H9 (cell line): Measurements from ENCODE around the gene FHIT. TPM values are rescaled to one million over a fixed set of nuclear protein-coding genes. Genes with fewer than 3 reads are reported as not detected.
A peak's percentile ranks its signal among the peaks of the same experiment; 100 is the strongest.

Source experiments
- DNase-seq: peaks from one replicate; pipeline ENCODE4 v3.0.0-alpha.2; 2017
- H2AFZ ChIP-seq: one replicate; pipeline ENCODE4 v1.6.1; 2013; ENCODE audit warnings: mild to moderate bottlenecking, low read length, control low read depth, moderate library complexity
- H2AK5ac ChIP-seq: 2 replicates; pipeline ENCODE4 v1.6.1; 2013; ENCODE audit warnings: low read length, control low read depth, mixed read lengths; ENCODE audit not compliant: insufficient read length
- H2BK120ac ChIP-seq: one replicate; pipeline ENCODE4 v1.6.1; 2013; ENCODE audit warnings: low read depth, mild to moderate bottlenecking, low read length, control low read depth, inconsistent platforms; ENCODE audit not compliant: poor library complexity, severe bottlenecking
- H2BK12ac ChIP-seq: 2 replicates; pipeline ENCODE4 v1.6.1; 2013; ENCODE audit warnings: low read length, control low read depth, mixed read lengths, low read depth; ENCODE audit not compliant: insufficient read length
- H2BK15ac ChIP-seq: 2 replicates; pipeline ENCODE4 v1.6.1; 2013; ENCODE audit warnings: low read depth, low read length, control low read depth
- H2BK20ac ChIP-seq: one replicate; pipeline ENCODE4 v1.6.1; 2013; ENCODE audit warnings: low read depth, mild to moderate bottlenecking, low read length, control low read depth, inconsistent platforms; ENCODE audit not compliant: poor library complexity, severe bottlenecking
- H2BK5ac ChIP-seq: 2 replicates; pipeline ENCODE4 v1.6.1; 2013; ENCODE audit warnings: low read length, control low read depth, mixed read lengths; ENCODE audit not compliant: insufficient read length
- H3K14ac ChIP-seq: 2 replicates; pipeline ENCODE4 v1.6.1; 2013; ENCODE audit warnings: low read length, control low read depth; ENCODE audit not compliant: insufficient read depth
- H3K18ac ChIP-seq: 2 replicates; pipeline ENCODE4 v1.6.1; 2013; ENCODE audit warnings: low read depth, mild to moderate bottlenecking, mixed read lengths, low read length, control low read depth; ENCODE audit not compliant: insufficient read length
- H3K23ac ChIP-seq: 2 replicates; pipeline ENCODE4 v1.6.1; 2013; ENCODE audit warnings: low read length, control low read depth, mixed read lengths, low read depth; ENCODE audit not compliant: insufficient read length
- H3K23me2 ChIP-seq: 2 replicates; pipeline ENCODE4 v1.6.1; 2013; ENCODE audit warnings: low read depth, mild to moderate bottlenecking, mixed read lengths, low read length, control low read depth; ENCODE audit not compliant: insufficient read length, poor library complexity, severe bottlenecking
- H3K27ac ChIP-seq: 2 replicates; pipeline ENCODE4 v1.5.1; 2013; ENCODE audit warnings: low read length, control low read depth, mixed read lengths, low read depth; ENCODE audit not compliant: insufficient read length
- H3K27me3 ChIP-seq: 2 replicates; pipeline ENCODE4 v1.6.1; 2013; ENCODE audit warnings: low read length, control low read depth, inconsistent platforms; ENCODE audit not compliant: insufficient read depth
- H3K4ac ChIP-seq: 2 replicates; pipeline ENCODE4 v1.6.1; 2013; ENCODE audit warnings: low read depth, mild to moderate bottlenecking, control low read depth, inconsistent platforms, low read length, moderate library complexity
- H3K4me1 ChIP-seq: 2 replicates; pipeline ENCODE4 v1.6.1; 2013; ENCODE audit warnings: low read length, control low read depth, inconsistent platforms; ENCODE audit not compliant: insufficient read depth
- H3K4me2 ChIP-seq: 2 replicates; pipeline ENCODE4 v1.6.1; 2013; ENCODE audit warnings: low read length, control low read depth, mixed read lengths; ENCODE audit not compliant: insufficient read length, insufficient read depth
- H3K56ac ChIP-seq: 2 replicates; pipeline ENCODE4 v1.6.1; 2013; ENCODE audit warnings: low read depth, mild to moderate bottlenecking, mixed read lengths, low read length, control low read depth; ENCODE audit not compliant: insufficient read length
- H3K79me1 ChIP-seq: 2 replicates; pipeline ENCODE4 v1.6.1; 2013; ENCODE audit warnings: low read depth, mild to moderate bottlenecking, moderate library complexity, low read length, control low read depth, inconsistent platforms; ENCODE audit not compliant: insufficient read depth, poor library complexity, severe bottlenecking
- H3K79me2 ChIP-seq: 2 replicates; pipeline ENCODE4 v1.6.1; 2013; ENCODE audit warnings: low read length, control low read depth, inconsistent platforms; ENCODE audit not compliant: insufficient read depth
- H3K9ac ChIP-seq: 2 replicates; pipeline ENCODE4 v1.6.1; 2013; ENCODE audit warnings: low read length, control low read depth, mixed read lengths; ENCODE audit not compliant: insufficient read length; ENCODE audit errors: extremely low read depth
- H3K9me3 ChIP-seq: one replicate; pipeline ENCODE4 v1.6.1; 2013; ENCODE audit warnings: low read depth, low read length, inconsistent platforms; ENCODE audit not compliant: control insufficient read depth
- H3T11ph ChIP-seq: one replicate; pipeline ENCODE4 v1.6.1; 2013; ENCODE audit warnings: mild to moderate bottlenecking, low read length, control low read depth, inconsistent platforms
- H4K20me1 ChIP-seq: one replicate; pipeline ENCODE4 v1.6.1; 2013; ENCODE audit not compliant: control insufficient read depth, insufficient read length, insufficient read depth
- H4K5ac ChIP-seq: 2 replicates; pipeline ENCODE4 v1.6.1; 2013; ENCODE audit warnings: low read depth, mild to moderate bottlenecking, mixed read lengths, low read length, control low read depth; ENCODE audit not compliant: insufficient read length
- H4K8ac ChIP-seq: replicated peaks from 2 replicates; pipeline ENCODE4 v1.6.1; 2013; ENCODE audit warnings: low read length, control low read depth, mixed read lengths, low read depth; ENCODE audit not compliant: insufficient read length
- H4K91ac ChIP-seq: 2 replicates; pipeline ENCODE4 v1.6.1; 2013; ENCODE audit warnings: low read depth, mild to moderate bottlenecking, moderate library complexity, mixed read lengths, low read length, control low read depth; ENCODE audit not compliant: insufficient read length
- H3K27ac Mint-ChIP-seq, 3 experiments: 2 replicates in 2 of 3; 3 replicates in 1 of 3; pipeline ENCODE4 v1.8.0; 2020 to 2021; ENCODE audit warnings: mixed read lengths in 3 of 3, mild to moderate bottlenecking in 1 of 3, moderate library complexity in 1 of 3
- H3K27me3 Mint-ChIP-seq: 2 replicates; pipeline ENCODE4 v1.8.0; 2021; ENCODE audit warnings: low read depth, mild to moderate bottlenecking, moderate library complexity, mixed read lengths
- H3K36me3 Mint-ChIP-seq, 3 experiments: 2 replicates in 2 of 3; 3 replicates in 1 of 3; pipeline ENCODE4 v1.8.0; 2020 to 2021; ENCODE audit warnings: low read depth in 3 of 3, mixed read lengths in 3 of 3; ENCODE audit not compliant: insufficient read depth in 1 of 3
- H3K4me1 Mint-ChIP-seq, 2 experiments: 2 replicates each; pipeline ENCODE4 v1.8.0; 2020; ENCODE audit warnings: mixed read lengths in 2 of 2
- H3K4me3 Mint-ChIP-seq, 2 experiments: 2 replicates in 1 of 2; 3 replicates in 1 of 2; pipeline ENCODE4 v1.8.0; 2020 to 2021; ENCODE audit warnings: mild to moderate bottlenecking in 2 of 2, mixed read lengths in 2 of 2, moderate library complexity in 1 of 2
- H3K9me3 Mint-ChIP-seq, 2 experiments: 2 replicates in 1 of 2; 3 replicates in 1 of 2; pipeline ENCODE4 v1.8.0; 2020; ENCODE audit warnings: mild to moderate bottlenecking in 2 of 2, mixed read lengths in 2 of 2, moderate library complexity in 1 of 2
- WGBS: extraction: QIAGEN DNeasy Blood & Tissue Kit; methylation state at CpG from one replicate; pipeline ENCODE4 v1.1.7; 2013; ENCODE audit warnings: missing lambda C conversion rate, low lambda C conversion rate, mixed read lengths; ENCODE audit not compliant: insufficient read length; ENCODE audit errors: extremely low coverage; 5-methylcytosine and 5-hydroxymethylcytosine counted together
- total RNA-seq: library from RNA; stranded (reverse); gene quantifications from 2 replicates; pipeline ENCODE4 v1.2.1, GENCODE V29; 2021
- TF ChIP-seq, protein P1 (sequence below): fragments of 200-600 bp; sonication (generic); conservative IDR thresholded peaks from 3 replicates; pipeline ENCODE4 v1.8.0; 2021; ENCODE audit warnings: antibody characterized with exemption, mild to moderate bottlenecking

The FHIT gene
- total RNA-seq, 1 experiment from 2014 or later, result 3.0 TPM

DNA sequence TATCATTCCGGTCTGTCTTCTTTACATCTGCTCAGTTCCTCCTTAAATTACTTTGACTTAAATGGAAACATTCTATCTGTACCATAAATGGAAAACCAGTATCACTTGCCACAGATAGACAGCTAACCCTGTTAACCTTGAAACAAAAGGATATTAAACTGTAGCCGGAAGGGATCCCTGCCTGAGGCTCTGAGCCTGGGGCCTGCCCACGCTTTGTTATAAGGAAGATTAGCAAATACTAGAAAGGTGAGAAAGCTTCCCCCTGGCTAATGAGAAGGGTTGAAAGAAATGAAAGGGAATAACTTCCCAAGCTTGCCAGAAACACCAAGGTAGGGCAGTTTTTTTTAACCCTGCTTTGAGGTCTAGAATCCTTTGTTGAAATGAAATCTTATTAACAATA lies 927.6 kb downstream of the FHIT start:
- Histone ChIP-seq H3K4me2 (no peak overlapping the region), H2BK20ac (no peak overlapping the region), H2BK5ac (peak overlapping the region; percentile 8), H4K5ac (no peak overlapping the region), H4K20me1 (no peaks in the 10 kb centered on the region), H2BK15ac (no peak overlapping the region), H3K23ac (no peak overlapping the region), H2BK120ac (no peak overlapping the region), H3K23me2 (no peaks in the 10 kb centered on the region), H3K9ac (no peak overlapping the region), H3K27me3 (no peaks in the 10 kb centered on the region), H3T11ph (no peak overlapping the region), H2AK5ac (no peak overlapping the region), H3K9me3 (no peaks in the 10 kb centered on the region), H2AFZ (no peak overlapping the region), H3K4ac (no peak overlapping the region), H2BK12ac (no peak overlapping the region), H3K14ac (no peak overlapping the region), H4K8ac (no peak overlapping the region), H3K18ac (no peak overlapping the region), H3K56ac (no peak overlapping the region), H4K91ac (no peak overlapping the region), H3K27ac (no peak overlapping the region), H3K79me2 (no peaks in the 10 kb centered on the region), H3K4me1 (no peaks in the 10 kb centered on the region; the same call in 1 of the 2 replicates), H3K79me1 (no peaks in the 10 kb centered on the region)
- Mint-ChIP-seq H3K27me3 (no peaks in the 10 kb centered on the region), H3K4me1 (peaks cover 17 to 18% of the 10 kb centered on the region in 2 experiments), H3K36me3 (no peaks in the 10 kb centered on the region), H3K27ac (peak overlapping the region; percentile 7 to 49 (median 11); a peak in 1 of 7 replicates), H3K9me3 (no peaks in the 10 kb centered on the region), H3K4me3 (no peak overlapping the region)
- TF ChIP-seq, protein P1, sequence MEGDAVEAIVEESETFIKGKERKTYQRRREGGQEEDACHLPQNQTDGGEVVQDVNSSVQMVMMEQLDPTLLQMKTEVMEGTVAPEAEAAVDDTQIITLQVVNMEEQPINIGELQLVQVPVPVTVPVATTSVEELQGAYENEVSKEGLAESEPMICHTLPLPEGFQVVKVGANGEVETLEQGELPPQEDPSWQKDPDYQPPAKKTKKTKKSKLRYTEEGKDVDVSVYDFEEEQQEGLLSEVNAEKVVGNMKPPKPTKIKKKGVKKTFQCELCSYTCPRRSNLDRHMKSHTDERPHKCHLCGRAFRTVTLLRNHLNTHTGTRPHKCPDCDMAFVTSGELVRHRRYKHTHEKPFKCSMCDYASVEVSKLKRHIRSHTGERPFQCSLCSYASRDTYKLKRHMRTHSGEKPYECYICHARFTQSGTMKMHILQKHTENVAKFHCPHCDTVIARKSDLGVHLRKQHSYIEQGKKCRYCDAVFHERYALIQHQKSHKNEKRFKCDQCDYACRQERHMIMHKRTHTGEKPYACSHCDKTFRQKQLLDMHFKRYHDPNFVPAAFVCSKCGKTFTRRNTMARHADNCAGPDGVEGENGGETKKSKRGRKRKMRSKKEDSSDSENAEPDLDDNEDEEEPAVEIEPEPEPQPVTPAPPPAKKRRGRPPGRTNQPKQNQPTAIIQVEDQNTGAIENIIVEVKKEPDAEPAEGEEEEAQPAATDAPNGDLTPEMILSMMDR, result no peak
- WGBS, result no CpG with 5 or more reads among the region's 3 CpGs
- no peak for DNase-seq
